ENCODE data around the gene TBX20.

GRCh38 chr7:35256256-35257175 is 2.6 kb upstream of the TBX20 start:
- TF ChIP-seq CTCF (IDR thresholded peaks at IDR 0.05; ENCODE audit: low read depth, low read length, missing input control) = no peak
- no peak for TF ChIP-seq EGR1 (IDR thresholded peaks at IDR 0.05; ENCODE audit: low read depth in 2 of 2)
- no peak for TF ChIP-seq ATF3 (IDR thresholded peaks at IDR 0.05)
- no peak for TF ChIP-seq TAF1 (conservative IDR thresholded peaks at IDR 0.05)
- no peak for TF ChIP-seq REST (IDR thresholded peaks at IDR 0.05)
- TF ChIP-seq MAX (IDR thresholded peaks at IDR 0.05) = no peak
- no peak for TF ChIP-seq SP1 (IDR thresholded peaks at IDR 0.05)

Measured in liver (tissue), 3 donors.